Activated effector memory CD4-positive, alpha-beta T cell treated with anti-CD3 and anti-CD28 coated beads, Interleukin-2, amount 50 U/mL, for 16 hours (primary cell): Measurements from ENCODE around the gene WARS2.

Source experiments
- DNase-seq: peaks from one replicate; pipeline ENCODE4 v3.0.0-alpha.2; 2020

Gene WARS2

DNA sequence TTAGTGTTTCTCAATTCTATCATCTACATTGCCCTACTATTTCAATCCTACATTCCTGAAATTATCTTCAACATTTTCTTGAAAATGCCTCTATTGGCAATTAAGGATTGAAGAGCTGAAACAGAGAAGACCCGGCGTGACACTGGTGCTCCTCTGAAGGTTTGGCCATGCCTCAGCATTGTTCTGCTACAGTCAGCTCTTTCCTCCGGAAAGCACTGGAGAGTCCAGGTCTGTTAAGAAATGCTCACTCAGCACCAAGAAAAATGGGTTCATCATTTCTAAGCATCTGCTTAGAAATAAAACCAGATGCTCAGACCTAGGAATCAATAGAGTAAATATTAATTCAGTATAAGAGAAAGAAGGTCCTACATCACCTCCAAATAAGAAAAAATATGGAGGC, 58.8 kb downstream of the WARS2 start:
- no peak for DNase-seq

DNA sequence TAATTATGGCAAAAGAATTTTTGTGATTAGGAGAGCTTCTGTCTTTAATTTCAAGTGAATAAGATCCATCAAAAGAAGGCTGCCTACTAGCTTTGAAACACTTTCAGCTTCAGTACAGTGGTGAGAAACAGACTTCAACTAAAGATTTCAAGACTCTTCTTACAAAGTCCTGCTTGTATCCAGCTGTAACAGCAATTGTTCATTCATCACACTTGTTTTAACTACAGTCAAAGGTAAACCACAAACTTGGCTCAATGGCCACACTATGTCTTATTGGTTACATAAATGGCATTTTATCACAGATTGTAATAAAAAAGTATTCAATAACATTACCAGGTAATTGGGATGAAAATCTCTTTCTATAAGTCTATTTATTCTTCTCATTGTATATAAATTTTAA, 59.2 kb downstream of the WARS2 start:
- no peak for DNase-seq

DNA sequence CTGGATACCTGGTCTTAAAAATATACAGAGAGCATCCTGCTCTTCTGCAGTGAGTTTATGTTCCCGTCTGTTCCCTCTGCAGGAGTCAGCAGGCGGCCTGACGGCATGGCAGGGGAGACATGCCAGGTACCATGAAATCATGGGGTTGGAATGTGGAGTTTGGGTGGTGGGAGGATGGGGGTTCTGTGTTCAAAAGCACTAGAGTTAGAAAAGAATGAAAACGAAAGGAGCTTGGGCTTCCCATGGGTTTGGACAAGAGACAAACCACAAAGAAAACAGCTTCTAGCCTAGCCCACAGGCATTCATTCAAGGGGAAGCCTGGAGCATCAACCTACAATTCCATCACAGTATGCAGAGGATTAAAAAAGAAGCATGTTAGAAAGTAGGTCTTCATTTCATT, 59.9 kb downstream of the WARS2 start:
- DNase-seq = no peak

DNA sequence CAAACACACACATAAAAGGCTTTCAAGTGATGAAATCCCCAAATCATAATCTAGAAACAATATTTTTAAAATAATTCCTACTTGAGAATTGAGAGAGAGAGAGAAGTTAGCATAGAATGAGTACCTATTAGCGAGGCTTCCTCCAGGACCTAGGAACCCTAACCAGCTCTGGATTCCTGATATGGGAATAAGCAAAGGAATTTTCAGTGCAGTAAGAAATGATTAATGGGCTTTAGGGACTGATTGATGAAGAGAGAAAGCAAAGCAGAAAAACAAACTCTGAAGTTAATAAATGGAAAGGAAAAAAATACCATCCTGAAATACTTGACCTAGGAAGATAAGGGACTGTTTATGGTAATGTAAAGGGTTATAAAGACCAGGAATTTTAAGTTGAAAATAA, 60.6 kb downstream of the WARS2 start:
- no peak for DNase-seq

DNA sequence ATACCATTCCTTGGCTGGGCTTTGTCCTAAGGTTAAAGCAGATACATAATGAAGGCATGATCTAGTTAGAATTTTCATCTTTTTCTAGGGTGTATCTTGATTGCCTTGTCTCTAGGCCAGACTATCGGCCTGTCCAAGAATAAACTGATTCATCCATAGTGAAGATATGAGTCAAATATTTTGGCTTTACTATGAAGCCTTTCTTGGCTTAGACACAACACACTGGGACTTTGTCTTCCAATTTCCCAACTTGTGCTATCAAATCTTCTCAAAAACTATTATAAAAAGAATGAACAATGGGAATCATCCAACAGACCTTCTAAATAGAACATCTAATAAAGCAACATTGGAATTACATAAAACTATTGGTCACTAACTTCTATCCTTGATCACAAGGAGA, 64.8 kb downstream of the WARS2 start:
- DNase-seq = no peak

DNA sequence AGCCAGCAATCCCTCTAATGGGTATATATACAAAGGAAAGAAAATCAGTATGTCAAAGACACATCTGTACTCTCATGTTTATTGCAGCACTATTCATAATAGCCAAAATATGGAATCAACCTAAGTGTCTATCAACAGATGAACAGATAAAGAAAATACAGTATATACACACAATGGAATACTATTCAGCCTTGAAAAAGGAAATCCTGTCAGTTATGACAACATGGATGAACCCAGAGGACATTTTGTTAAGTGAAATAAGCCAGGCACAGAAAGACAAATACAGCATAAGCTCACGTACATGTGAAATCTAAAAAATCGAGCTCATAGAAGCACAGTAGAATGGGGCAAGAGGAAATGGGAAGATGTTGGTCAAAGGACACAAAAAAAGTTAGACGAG, 69.1 kb downstream of the WARS2 start:
- no peak for DNase-seq

DNA sequence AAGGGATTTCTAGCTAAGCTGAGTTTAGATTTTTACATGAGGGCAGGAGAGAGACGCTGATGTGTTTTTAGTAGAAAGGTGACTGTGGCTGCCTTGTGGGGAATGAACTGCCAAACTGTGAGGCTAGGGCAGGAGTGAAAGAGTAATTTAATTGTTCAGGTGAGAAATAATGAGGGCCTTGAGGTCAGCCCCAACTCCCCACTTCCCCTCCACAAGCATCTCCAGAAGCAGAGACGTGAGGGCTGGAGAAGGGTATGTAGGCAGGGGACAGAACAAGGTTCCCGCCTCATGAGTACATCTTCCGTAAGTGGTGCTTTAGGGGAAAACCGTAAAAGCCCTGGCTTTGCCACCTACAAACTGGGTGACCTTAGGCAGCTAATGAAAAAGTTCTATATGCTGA, 70.8 kb downstream of the WARS2 start:
- DNase-seq = no peak

DNA sequence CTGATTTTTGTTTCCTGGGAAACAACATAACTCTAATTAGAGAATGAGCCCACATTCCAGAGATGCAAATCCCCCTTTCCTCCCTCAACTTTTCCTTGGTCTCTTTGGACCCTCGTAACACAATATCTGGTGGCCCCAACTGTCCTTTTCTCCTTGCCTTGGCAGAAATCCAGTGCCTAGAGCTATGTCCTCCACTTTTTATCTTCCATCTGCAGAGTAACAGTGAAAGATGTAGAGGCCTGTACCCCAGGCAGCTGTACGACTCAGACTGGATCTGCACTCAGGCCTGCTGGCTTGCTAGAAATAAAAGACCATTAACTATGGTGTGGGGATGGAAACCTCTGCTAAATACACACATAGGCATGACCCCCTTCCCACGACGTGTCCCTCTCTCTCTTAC, 72.0 kb downstream of the WARS2 start:
- DNase-seq = no peak

DNA sequence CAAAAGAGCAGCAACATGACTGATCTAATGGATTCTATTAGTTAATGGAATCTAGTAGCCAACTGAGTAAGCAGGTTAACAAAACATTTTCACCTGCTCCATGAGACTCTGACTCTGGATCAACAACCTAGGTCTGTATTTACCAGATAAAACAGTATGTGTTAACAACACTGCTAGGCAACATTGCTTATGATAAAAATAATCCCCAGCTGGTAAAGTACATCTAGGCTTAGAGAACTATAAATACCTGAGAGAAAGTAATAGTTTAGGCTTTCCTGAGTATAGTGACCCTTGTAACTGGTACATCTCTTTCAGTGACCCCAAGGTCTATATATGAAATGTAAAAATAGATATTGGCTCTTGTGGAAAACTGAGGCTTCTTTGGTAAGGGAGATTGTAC, 78.8 kb downstream of the WARS2 start:
- no peak for DNase-seq

DNA sequence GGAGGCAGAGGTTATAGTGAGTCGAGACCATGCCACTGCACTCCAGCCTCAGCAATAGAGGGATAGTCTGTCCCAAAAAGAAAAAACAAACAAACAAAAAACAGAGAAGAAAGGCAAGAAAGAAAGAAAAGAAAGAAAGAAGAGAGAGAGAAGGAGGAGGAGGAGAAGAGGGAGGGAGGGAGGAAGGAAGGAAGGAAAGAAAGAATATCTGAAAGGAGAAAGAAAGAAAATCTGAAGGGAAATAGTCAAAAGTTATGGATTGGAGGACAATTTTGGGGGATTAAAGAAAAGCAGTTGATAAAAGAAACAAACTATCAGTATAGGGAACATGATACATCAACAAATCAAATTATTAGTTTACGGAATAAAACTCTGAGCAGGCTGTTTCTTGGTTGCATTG, 84.9 kb downstream of the WARS2 start:
- no peak for DNase-seq

DNA sequence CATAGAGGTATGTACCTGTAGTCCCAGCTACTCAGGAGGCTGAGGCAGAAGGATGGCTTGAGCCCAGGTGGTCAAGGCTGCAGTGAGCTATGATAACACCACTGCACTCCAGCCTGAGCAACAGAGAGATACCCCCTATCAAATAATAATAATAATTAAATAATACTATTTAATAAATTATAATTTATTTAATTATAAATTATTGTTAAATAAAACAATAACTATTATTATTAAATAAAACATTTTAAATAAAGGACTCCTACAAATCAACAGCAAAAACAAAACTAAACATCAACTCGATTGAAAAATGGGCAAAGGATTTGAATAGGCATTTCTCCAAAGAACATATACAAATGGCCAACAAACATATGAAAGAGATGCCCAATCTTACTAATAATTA, 86.5 kb downstream of the WARS2 start:
- DNase-seq = no peak

DNA sequence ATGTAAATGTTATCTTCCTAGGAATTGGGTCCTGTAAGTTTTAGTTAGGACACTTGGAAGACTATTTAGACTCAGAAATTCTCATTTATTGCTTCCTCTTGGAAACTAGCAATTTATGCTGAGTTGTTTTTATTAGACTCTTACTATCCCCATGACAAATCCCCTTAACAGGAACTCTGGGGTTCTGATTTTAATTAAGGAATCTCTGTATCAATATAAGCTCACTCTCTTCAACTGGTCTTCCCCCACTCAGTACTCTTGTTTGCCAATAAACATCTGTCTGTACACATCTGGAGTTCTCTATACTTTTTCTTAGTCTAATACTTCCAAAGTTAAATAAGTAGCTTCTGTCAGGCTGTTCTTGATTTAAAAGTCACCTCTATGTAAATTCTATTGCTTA, 88.2 kb downstream of the WARS2 start:
- DNase-seq = no peak

DNA sequence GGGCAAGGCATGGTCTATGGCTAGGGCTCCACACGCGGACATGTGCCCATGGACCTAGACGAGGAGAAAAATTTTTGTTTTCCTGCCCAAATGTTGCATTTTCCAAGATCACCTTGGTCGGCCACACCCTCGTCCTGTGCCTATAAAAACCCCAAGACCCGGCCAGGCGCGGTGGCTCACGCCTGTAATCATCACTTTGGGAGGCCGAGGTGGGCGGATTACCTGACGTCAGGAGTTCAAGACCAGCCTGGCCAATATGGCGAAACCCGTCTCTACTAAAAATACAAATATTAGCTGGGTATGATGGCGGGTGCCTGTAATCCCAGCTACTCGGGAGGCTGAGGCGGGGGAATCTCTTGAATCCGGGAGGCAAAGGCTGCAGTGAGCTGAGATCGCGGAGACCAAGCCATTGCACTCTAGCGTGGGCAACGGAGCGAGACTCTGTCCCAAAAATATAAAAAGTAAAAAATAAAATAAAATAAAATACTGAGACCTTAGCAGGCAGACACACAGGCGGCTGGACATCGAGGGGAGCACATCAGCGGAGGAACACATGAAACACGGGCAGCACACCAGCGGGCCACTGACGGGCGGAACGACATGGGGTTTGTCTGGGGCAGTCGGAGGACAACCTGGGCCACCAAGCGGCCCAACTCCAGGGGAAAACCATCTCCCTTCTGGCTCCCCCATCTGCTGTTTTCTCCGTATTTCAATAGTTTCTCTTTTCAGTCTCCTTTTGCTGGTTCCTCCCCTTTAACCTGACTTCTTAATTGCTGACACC, 91.6 kb downstream of the WARS2 start:
- DNase-seq = no peak

DNA sequence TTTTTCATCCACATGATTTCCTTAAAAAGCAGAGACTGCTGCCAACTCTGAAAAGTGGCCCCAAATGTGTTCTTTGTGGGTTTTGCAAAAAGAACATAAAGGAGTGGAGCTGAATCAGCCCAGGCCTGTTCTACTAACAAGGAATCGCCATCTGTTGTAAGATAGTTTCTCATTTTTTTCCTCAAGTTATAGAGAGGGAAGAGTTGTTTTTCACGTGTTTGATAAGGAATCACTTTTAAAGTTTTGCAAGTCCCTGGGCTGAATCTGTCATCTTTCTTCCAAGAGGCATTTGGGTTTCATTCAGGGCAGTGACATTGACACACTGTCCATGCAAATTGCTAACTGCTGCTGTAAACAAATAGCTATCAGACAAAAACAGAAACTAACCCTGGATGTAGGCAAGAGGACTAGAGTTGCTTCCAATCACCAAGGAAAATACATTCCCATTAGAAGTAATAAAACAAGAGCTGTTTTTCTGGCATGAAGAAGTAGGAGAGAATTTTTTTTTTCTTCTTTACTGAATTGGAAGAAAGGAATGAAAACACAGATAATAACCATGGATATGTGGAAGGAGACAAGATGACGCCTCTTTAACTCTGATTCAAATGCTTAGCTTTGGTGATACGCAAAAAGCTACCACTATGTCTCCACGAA, 93.5 kb downstream of the WARS2 start:
- DNase-seq = no peak

DNA sequence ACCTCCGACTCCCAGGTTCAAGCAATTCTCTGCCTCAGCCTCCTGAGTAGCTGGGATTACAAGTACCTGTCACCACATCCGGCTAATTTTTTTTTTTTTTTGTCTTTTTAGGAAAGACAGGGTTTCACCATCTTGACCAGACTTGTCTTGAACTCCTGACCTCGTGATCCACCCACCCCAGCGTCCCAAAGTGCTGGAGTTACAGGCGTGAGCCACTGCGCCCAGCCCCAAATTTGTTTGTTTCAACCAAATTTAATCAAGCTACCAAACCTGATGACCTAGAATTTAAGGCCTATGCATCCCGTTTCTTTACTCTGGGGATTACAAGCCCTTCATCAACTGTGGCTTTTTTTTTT, 94.0 kb downstream of the WARS2 start:
- no peak for DNase-seq

DNA sequence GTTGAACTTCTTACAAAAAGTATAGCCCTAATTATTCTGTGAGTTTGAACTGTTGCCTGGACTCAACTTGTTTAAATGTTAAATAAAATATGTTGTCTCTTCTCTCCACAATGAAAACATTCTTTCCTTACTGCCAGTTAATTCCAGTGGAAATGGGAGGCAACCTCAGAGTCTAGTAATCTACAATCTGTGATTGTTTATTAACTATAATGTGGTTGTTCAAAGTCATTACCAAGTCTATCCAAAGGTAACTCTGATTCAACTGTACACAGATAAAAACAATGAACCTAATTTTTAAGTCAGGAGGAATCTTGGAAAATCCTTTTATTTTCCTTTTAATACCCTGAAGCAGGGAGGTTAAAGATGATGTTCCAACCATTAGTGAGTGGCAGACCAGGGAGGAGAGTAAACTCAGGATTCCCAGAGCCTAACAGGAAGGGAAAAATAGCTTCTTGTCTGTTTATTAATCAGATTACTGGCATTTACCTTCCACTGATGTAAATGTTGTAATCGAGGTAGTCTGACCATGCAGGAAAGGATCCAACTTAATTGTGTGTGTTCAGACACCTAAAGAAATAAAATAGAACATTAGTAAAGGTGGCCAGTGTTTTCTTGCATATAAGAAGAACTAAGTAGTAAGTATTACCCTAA, 95.2 kb downstream of the WARS2 start:
- no peak for DNase-seq

DNA sequence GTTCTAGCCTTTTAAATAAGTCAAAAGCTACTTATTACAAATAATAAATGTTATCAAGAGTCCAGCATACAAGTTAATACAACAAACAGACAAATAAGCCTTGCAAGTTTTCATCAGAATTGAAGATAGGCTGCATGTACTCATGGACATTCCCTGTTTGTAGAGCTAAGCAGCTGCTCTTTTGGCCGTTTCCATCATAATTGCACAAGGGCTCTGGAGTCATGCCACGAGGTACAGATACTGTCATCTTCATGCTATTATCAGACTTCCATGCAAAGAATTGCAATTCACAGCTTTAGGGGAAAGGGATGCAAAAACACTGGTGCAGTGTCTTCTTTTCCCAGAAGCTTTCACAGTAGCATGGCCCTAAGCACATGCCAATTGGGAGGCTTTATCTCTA, 99.5 kb downstream of the WARS2 start:
- DNase-seq = no peak

DNA sequence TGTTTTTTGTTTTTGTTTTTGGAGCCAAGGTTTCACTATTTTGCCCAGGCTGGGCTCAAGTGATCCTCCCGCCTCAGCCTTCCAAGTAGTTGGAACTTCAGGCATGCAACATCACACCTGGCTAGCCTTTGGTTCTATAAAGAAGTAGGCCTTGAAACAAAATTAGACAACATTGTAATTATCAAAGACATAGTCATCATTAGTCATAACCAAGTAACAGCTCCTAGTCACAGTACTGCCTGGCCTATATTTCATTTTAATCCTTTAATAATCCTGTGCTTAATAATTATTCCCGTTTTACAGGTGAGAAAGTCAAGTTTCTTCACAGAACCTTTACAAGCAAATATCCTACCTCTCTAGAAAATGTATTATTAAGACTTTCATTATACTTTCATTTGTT, 100.0 kb downstream of the WARS2 start:
- DNase-seq = no peak

DNA sequence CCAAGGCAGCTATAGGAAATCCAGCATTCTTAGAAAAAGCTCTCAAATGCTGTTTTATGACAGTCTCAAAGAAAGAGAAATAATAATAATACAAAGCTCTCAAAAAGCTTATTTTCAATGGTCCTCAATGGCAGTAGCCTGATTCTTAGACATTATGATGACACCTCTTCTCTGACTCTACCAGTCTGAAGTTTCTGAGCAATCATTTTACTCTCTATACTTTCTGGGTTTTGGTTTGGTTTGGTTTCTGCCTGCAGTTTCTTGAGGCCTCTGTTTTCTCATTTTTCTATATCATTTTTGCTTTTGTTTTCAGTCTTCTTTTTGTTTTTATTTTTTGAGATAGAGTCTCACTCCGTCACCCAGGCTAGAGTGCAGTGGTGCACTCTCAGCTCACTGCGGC, 102.1 kb downstream of the WARS2 start:
- no peak for DNase-seq

DNA sequence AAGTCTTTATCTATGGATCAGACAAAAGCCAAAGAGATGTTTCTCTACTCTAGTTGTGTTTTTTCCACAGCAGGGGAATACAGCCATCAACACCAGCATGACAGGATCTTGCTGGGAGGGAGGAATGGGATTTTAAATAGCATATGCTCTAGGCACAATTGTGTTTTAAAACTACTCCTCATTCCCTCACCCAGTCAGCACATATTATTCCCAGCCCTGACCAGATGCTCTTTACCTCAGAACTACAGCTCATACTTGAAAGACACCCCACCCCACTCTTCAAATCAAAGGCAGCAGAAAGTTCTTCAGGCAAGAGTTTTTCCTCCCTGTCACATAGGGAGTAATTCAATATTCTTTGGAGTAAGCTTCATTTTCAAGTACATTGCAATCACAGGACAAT, 106.1 kb downstream of the WARS2 start:
- no peak for DNase-seq

DNA sequence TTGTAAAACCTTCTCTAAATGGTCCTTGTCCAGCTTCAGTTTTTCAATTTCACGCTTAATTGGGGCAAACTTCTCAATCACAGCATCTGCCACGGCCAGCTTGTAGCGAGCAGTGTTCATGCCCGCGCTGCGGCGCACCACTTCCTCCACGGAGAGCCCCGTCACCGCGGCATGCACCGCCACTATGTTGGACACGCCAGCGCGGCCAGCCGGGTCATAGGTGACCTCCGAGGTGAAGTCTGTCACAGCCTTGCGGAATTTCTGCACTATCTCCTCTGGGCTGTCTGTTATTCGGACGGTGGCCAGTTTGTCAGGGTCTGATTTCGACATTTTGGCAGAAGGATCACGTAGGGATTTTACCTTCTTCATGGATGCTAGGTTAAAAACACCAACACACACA, 107.5 kb downstream of the WARS2 start:
- no peak for DNase-seq

DNA sequence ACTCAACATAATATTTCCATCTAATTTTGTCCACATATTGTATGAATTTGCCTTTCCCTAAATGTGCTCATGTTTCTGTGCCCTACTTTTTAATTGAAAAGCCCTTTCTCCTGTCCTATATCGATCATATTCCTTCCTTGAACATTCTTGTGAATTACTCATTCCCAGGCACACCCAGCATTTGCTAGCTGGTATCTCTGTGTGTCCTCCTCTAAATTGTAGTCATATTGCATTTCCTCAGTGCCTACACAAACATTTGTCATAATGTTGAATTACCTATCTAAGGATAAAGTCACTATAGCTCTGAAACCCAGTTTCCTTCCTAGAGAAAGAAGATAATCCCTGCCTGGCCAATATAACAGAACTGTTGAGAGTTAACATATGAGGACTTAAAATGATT, 112.7 kb downstream of the WARS2 start:
- no peak for DNase-seq

DNA sequence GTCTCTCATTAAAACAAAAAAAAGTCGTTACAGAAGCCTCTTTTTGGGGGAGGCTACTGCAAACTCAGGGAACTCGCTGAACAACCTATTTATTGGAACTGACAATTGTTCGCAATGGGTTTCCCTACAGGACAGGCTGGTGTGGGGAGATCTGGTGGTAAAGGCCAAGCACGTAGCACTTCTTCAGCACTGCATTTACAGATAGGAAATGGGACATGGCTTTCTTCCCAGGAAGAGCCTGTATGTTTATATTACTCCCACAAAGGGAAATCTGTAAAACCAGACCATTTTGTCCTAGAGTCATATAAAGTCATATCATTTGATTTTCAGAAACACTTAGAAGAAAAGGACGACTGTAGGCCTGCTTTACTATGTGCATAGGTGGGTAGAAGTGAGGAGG, 113.5 kb downstream of the WARS2 start:
- no peak for DNase-seq

DNA sequence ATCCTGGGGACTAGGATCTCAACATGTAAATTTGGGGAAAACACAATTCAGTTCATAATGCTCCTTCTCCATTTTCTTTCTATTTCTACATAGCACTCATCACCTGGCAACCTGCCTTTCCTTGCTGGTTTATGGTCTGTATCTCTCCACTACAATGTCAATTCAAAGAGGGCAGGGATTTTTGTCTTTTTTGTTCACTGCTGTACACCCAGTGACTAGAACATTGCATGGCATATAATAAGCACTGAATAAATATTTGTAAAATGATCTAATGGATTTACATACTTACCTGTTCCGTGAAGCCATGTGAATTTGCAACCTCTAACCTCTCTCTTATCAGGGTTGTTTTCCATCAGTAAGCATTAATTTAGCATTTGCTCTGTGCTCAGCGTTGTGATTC, 124.9 kb downstream of the WARS2 start:
- DNase-seq = no peak

DNA sequence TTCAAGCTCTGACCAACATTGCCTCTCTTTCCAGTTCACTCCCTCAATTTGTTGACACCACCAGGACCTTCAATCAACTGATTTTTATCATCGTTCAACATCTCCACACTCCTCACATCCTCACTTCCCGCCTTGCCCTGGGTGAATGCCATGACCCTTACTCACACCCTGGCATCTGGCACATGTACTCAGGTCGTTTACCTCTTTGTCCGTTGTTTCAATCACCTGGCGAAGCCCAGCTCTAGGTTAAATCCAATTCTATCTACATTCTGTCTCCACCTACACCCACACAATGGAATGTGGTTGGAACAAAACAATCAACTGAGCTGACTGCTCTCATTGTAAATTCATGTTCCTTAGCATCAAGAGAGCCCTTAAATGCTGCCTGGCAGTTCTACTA, 128.1 kb downstream of the WARS2 start:
- no peak for DNase-seq
